Measurements from ENCODE around the gene TOR1AIP2.

DNA sequence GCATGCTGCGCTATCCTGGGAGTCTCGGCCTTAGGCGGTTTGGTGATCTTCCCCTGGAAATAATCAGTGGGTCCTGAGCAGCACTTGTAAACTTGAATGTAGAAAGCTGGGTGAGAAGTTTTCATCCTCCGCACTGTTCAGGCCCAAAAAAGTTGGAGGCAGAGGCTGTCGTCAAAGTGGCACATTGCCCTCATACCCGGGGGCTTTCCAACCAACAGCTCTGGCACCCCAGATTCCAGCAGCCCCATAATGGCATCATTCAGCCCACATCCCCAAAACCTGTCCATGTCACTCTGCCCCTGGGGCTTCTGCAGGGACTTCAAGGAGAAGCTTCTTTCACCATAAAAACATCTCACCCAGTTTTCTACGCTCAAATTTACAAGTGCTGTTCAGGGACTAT is 59.3 kb downstream of the TOR1AIP2 start:
- TF ChIP-seq POLR2A (IDR thresholded peaks at IDR 0.05; ENCODE audit: low read depth, low read length) (no peak), TAF1 (IDR thresholded peaks at IDR 0.05; ENCODE audit: low read depth, low read length) (no peak)

Measured in GM12891 (cell line).